Small intestine (tissue), 7 donors: ENCODE measurements around the gene LAMB1. TPM values are rescaled to one million over a fixed set of nuclear protein-coding genes. Genes with fewer than 3 reads are reported as not detected.

Experiments
- DNase-seq, 2 donors: peaks; one replicate each; pipeline versions ENCODE4 v3.0.0 to v3.0.0-alpha.2; 2013
- FAIRE-seq: peaks from 2 replicates; lab custom pipeline; 2012; peaks lifted over from hg19 to GRCh38; lab: Jason Lieb, UNC
- H3K27ac ChIP-seq, 3 donors: one replicate each; pipeline ENCODE4 v1.5.1; 2013; ENCODE audit warnings: low read length in 2 of 3, mild to moderate bottlenecking in 2 of 3, control low read depth in 1 of 3, inconsistent platforms in 1 of 3, low read depth in 1 of 3, moderate library complexity in 1 of 3
- H3K27me3 ChIP-seq, 3 donors: one replicate each; pipeline ENCODE4 v1.6.1; 2013; ENCODE audit warnings: low read length in 3 of 3, inconsistent platforms in 1 of 3; ENCODE audit not compliant: control insufficient read depth in 3 of 3, insufficient read depth in 3 of 3
- H3K36me3 ChIP-seq, 3 donors: one replicate each; pipeline ENCODE4 v1.6.1; 2013; ENCODE audit warnings: low read length in 3 of 3, inconsistent platforms in 1 of 3, low read depth in 1 of 3, mild to moderate bottlenecking in 1 of 3, moderate library complexity in 1 of 3; ENCODE audit not compliant: control insufficient read depth in 3 of 3, insufficient read depth in 2 of 3
- H3K4me1 ChIP-seq, 3 donors: one replicate each; pipeline ENCODE4 v1.6.1; 2013; ENCODE audit warnings: low read length in 2 of 3, inconsistent platforms in 1 of 3, low read depth in 1 of 3, mild to moderate bottlenecking in 1 of 3, moderate library complexity in 1 of 3; ENCODE audit not compliant: control insufficient read depth in 3 of 3, insufficient read depth in 2 of 3
- H3K4me3 ChIP-seq, 3 donors: one replicate each; pipeline ENCODE4 v1.5.1; 2013; ENCODE audit warnings: low read length in 3 of 3, control low read depth in 1 of 3, inconsistent platforms in 1 of 3, low read depth in 1 of 3, mild to moderate bottlenecking in 1 of 3, moderate library complexity in 1 of 3
- H3K9me3 ChIP-seq, 2 donors: one replicate each; pipeline ENCODE4 v1.6.1; 2013; ENCODE audit warnings: low read depth in 1 of 2, low read length in 1 of 2; ENCODE audit not compliant: control insufficient read depth in 2 of 2, insufficient read depth in 1 of 2
- WGBS, 3 donors: extraction: QIAGEN DNeasy Blood & Tissue Kit; methylation state at CpG; one replicate each; pipeline ENCODE4 v1.1.7; 2013; 5-methylcytosine and 5-hydroxymethylcytosine counted together
- polyA plus RNA-seq, 4 donors: library from polyadenylated mRNA; stranded (reverse) in 3 of 4; unstranded in 1 of 4; fragments of 200-250 nt in 3 of 4; fragments of 120-200 nt in 1 of 4; gene quantifications; one replicate each; pipeline versions ENCODE4 v1.2.1 to v1.2.3, GENCODE V29; 2013
- donor health status: healthy with polysubstance abuse.
- donor health status: control.
- donor health status: control.
- donor health status: Bipolar disorder and iron deficiency.
- donor health status: healthy.

LAMB1 gene
- polyA plus RNA-seq, 4 donors = 15.9 to 190 (median 71.5) TPM

- H3K27me3 ChIP-seq = no peaks in the 10 kb centered on the region
- no peaks in the 10 kb centered on the region for H3K4me1 ChIP-seq
- H3K4me3 ChIP-seq = no peak overlapping the region
- WGBS, 3 donors = 79 to 95% (median 86%) methylated on average over 3 of the region's 3 CpGs
- FAIRE-seq (no peak), DNase-seq (no peak)
- peak overlapping the region in 1 of 3 donors; percentile 4 for H3K27ac ChIP-seq
- peaks cover 10 to 19% (median 13%) of the 10 kb centered on the region in 3 donors for H3K36me3 ChIP-seq
- no peaks in the 10 kb centered on the region for H3K9me3 ChIP-seq
Observed at GRCh38 chr7:107917763-107918651, 85.0 kb downstream of the LAMB1 start.

- WGBS, 3 donors = 88 to 98% (median 95%) methylated on average over 2 of the region's 2 CpGs
- Histone ChIP-seq H3K36me3 (peaks cover 5 to 20% (median 10%) of the 10 kb centered on the region in 3 donors), H3K27me3 (no peaks in the 10 kb centered on the region), H3K4me1 (no peaks in the 10 kb centered on the region), H3K9me3 (no peaks in the 10 kb centered on the region), H3K4me3 (no peak overlapping the region), H3K27ac (no peak overlapping the region)
- DNase-seq (no peak), FAIRE-seq (no peak)
Observed at GRCh38 chr7:107915541-107915940, 87.4 kb downstream of the LAMB1 start.

GRCh38 chr7:107914831-107915230 lies 88.1 kb downstream of the LAMB1 start:
- no peaks in the 10 kb centered on the region for H3K27me3 ChIP-seq
- H3K4me1 ChIP-seq = no peaks in the 10 kb centered on the region
- FAIRE-seq = no peak
- H3K27ac ChIP-seq = no peak overlapping the region
- no peak overlapping the region for H3K4me3 ChIP-seq
- DNase-seq = no peak
- no peaks in the 10 kb centered on the region for H3K9me3 ChIP-seq
- H3K36me3 ChIP-seq = peaks cover 7 to 17% (median 10%) of the 10 kb centered on the region in 3 donors
- WGBS, 3 donors = 18 to 54% (median 50%) methylated on average over 1 of the region's 1 CpG

GRCh38 chr7:107913851-107914250 lies 89.1 kb downstream of the LAMB1 start:
- Histone ChIP-seq H3K27ac (no peak overlapping the region), H3K9me3 (no peaks in the 10 kb centered on the region), H3K4me1 (no peaks in the 10 kb centered on the region), H3K4me3 (no peak overlapping the region), H3K36me3 (peaks cover 9 to 22% (median 9%) of the 10 kb centered on the region in 3 donors), H3K27me3 (no peaks in the 10 kb centered on the region)
- 93 to 100% (median 98%) methylated on average over 2 of the region's 2 CpGs for WGBS, 3 donors
- peak; percentile 39 for FAIRE-seq
- no peak for DNase-seq

- Histone ChIP-seq H3K36me3 (peaks cover 6 to 19% (median 15%) of the 10 kb centered on the region in 3 donors), H3K4me3 (no peak overlapping the region), H3K27me3 (no peaks in the 10 kb centered on the region), H3K27ac (no peak overlapping the region), H3K9me3 (no peaks in the 10 kb centered on the region), H3K4me1 (no peaks in the 10 kb centered on the region)
- DNase-seq = no peak
- 78 to 98% (median 95%) methylated on average over 2 of the region's 2 CpGs for WGBS, 3 donors
- no peak for FAIRE-seq
Observed at GRCh38 chr7:107911981-107912380, 91.0 kb downstream of the LAMB1 start.

GRCh38 chr7:107909445-107909844 lies 93.5 kb downstream of the LAMB1 start:
- H3K4me3 ChIP-seq = no peak overlapping the region
- no peak for FAIRE-seq
- DNase-seq = no peak
- peaks cover 8 to 24% (median 10%) of the 10 kb centered on the region in 3 donors for H3K36me3 ChIP-seq
- no peaks in the 10 kb centered on the region for H3K4me1 ChIP-seq
- WGBS, 3 donors = 86 to 89% (median 87%) methylated on average over 1 of the region's 1 CpG
- H3K9me3 ChIP-seq = no peaks in the 10 kb centered on the region
- H3K27ac ChIP-seq = no peak overlapping the region
- H3K27me3 ChIP-seq = no peaks in the 10 kb centered on the region

GRCh38 chr7:107907790-107908189 lies 95.2 kb downstream of the LAMB1 start:
- no peak for FAIRE-seq
- 91 to 100% (median 97%) methylated on average over 2 of the region's 2 CpGs for WGBS, 3 donors
- Histone ChIP-seq H3K36me3 (peaks cover 8 to 32% (median 14%) of the 10 kb centered on the region in 3 donors), H3K9me3 (no peaks in the 10 kb centered on the region), H3K27ac (no peak overlapping the region), H3K27me3 (no peaks in the 10 kb centered on the region), H3K4me3 (no peak overlapping the region), H3K4me1 (no peaks in the 10 kb centered on the region)
- DNase-seq = no peak

- no peak for FAIRE-seq
Observed at GRCh38 chr7:107902381-107902780, 100.6 kb downstream of the LAMB1 start.

More at GRCh38 chr7:107902381-107902780, 100.6 kb downstream of the LAMB1 start:
- DNase-seq = no peak
- no peak overlapping the region for H3K4me3 ChIP-seq
- no peaks in the 10 kb centered on the region for H3K4me1 ChIP-seq
- H3K27me3 ChIP-seq = no peaks in the 10 kb centered on the region
- peaks cover 6 to 19% (median 13%) of the 10 kb centered on the region in 3 donors for H3K36me3 ChIP-seq
- H3K27ac ChIP-seq = no peak overlapping the region
- no peaks in the 10 kb centered on the region for H3K9me3 ChIP-seq
